ENCODE results near the gene FBXO10.

FBXO10 gene

DNA sequence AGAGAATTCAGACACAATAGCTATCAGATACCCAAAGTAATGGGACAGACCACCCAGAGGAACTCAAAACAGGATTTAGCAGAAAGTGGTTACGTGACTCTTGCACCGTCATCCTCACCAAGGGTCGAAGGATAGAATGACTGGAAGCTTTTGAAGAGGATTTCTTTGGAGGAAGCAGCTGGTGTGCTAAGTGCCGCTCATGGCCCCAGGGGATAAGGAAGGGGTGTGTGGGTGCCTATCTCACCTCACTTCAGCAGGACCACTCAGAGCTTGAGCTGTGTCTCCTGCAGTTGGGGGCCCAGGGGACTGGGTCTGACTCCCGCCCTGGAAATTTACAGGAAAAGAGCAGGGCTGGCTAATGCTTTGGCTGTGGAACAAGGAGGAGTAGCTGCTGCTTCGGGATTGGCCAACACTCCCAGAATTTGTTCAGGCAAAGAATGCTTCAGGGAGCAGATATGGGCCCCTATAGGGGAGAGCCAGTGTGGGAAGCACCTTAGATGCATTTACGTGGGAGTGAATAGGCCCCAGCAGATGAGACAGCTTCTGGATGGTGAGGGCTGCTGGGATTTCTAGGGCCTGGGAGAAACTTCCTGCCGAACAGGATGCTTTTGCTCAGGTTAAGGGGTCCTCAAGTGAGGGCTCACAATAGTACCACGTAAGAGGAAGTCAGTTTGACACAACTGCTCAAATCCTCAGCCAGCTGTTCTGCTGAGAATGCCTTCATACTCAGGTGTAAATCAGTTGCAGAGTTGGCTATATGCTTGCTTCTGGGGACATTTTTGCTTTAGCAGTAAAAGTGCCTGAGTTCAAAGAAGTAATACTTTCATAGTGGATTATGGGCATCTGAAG is 45.3 kb upstream of the FBXO10 start:
- no peak overlapping the region for H3K4me3 ChIP-seq (ENCODE audit: low read depth, low read length)
- in situ Hi-C loops (cut with HindIII; ENCODE audit: low sequenced_read_pairs): loop anchor here (5.0 kb wide), 2 partner anchors 36 to 86 kb away; no protein-coding TSS in a partner anchor
- no peak for DNase-seq (ENCODE audit: low read depth)
- TF ChIP-seq, protein P1, sequence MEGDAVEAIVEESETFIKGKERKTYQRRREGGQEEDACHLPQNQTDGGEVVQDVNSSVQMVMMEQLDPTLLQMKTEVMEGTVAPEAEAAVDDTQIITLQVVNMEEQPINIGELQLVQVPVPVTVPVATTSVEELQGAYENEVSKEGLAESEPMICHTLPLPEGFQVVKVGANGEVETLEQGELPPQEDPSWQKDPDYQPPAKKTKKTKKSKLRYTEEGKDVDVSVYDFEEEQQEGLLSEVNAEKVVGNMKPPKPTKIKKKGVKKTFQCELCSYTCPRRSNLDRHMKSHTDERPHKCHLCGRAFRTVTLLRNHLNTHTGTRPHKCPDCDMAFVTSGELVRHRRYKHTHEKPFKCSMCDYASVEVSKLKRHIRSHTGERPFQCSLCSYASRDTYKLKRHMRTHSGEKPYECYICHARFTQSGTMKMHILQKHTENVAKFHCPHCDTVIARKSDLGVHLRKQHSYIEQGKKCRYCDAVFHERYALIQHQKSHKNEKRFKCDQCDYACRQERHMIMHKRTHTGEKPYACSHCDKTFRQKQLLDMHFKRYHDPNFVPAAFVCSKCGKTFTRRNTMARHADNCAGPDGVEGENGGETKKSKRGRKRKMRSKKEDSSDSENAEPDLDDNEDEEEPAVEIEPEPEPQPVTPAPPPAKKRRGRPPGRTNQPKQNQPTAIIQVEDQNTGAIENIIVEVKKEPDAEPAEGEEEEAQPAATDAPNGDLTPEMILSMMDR (IDR thresholded peaks at IDR 0.05; ENCODE audit: low read depth, low read length, missing control alignments): no peak

DNA sequence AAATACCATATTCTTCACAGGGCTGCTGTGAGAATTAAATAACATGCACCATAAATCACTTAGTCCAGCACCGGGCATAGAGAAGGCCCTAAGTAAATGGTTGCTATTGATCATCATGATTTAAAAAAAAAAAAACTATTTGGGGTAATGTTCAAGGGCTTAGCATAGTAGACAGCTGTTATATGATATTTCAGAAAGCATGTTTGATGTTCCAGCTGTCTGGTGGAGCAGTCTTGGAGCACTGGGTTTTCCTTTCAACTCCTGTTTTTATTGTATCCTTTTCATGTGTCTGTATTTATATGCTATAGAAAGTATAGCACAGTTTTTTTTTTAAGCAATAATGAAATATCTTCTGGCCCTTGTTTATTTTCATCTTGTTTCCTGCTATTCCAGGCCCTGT is 44.2 kb upstream of the FBXO10 start:
- in situ Hi-C loops (cut with HindIII; ENCODE audit: low sequenced_read_pairs): loop anchor here (5.0 kb wide), 2 partner anchors 37 to 87 kb away; no protein-coding TSS in a partner anchor
- no peak overlapping the region for H3K4me3 ChIP-seq (ENCODE audit: low read depth, low read length)
- TF ChIP-seq, protein P1 (IDR thresholded peaks at IDR 0.05; ENCODE audit: low read depth, low read length, missing control alignments): no peak
- no peak for DNase-seq (ENCODE audit: low read depth)

DNA sequence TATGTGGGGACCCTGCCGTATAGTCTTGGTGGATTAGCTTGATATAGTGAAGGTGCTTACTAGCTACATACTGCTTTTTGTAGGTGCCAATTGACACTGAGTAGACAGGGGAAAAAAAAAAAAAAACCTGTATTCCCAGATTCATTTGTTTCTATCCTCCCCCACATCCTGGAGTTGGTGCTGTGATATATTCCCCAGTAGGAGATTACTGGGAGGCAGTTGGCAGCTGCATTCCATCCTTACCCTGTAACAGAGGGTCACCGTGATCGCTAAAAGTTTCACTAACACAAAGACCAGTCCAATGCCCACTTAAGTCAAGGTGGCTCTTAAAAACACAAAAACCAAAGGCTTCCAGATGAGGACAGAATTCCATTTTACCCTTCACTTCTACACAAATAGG is 43.6 kb upstream of the FBXO10 start:
- H3K4me3 ChIP-seq (ENCODE audit: low read depth, low read length): no peak overlapping the region
- in situ Hi-C loops (cut with HindIII; ENCODE audit: low sequenced_read_pairs): loop anchor here (5.0 kb wide), 2 partner anchors 37 to 87 kb away; no protein-coding TSS in a partner anchor
- TF ChIP-seq, protein P1 (IDR thresholded peaks at IDR 0.05; ENCODE audit: low read depth, low read length, missing control alignments): no peak
- no peak for DNase-seq (ENCODE audit: low read depth)

DNA sequence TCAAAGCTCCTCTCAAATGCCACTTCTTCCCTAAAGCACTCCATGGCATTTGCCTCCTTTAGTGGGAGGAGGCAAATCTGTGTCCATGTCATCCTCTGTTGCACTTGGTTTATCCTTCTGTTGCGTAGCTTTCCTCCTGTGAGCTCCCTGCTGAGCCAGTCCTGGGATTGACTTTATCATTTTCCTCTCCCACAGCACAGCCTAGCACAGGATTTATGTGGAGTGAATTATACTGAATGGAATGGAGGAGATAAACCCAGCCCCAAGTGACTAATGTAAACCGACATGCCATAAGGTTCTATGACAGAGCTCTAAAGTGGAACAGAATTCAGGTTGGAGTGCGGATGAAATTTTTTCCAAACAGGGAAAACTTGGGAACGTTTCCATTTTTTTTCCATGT is 42.6 kb upstream of the FBXO10 start:
- TF ChIP-seq, protein P1 (IDR thresholded peaks at IDR 0.05; ENCODE audit: low read depth, low read length, missing control alignments): no peak
- in situ Hi-C loops (cut with HindIII; ENCODE audit: low sequenced_read_pairs): no loop called here
- H3K4me3 ChIP-seq (ENCODE audit: low read depth, low read length): no peak overlapping the region
- DNase-seq (ENCODE audit: low read depth): no peak

DNA sequence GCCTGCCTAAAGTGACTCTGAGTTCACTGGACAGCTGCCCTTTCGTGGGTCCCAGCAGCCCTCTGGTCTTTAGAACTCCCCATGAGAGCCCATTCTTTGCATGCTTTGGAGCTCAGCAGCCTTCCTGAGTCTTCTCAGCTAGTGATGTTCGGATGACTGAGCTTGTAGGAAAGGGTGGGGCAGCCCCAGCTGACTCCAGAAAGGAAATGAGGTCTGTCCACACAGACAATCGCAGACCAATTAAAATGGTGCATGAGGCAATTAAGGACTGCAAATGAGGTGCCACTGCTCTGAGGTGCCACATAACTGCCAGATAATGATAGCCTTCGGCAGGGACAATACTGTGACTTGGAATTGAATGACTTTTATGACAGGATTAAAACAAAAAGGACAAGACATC is 41.7 kb upstream of the FBXO10 start:
- TF ChIP-seq, protein P1 (IDR thresholded peaks at IDR 0.05; ENCODE audit: low read depth, low read length, missing control alignments): no peak
- in situ Hi-C loops (cut with HindIII; ENCODE audit: low sequenced_read_pairs): no loop called here
- DNase-seq (ENCODE audit: low read depth): no peak
- no peak overlapping the region for H3K4me3 ChIP-seq (ENCODE audit: low read depth, low read length)

DNA sequence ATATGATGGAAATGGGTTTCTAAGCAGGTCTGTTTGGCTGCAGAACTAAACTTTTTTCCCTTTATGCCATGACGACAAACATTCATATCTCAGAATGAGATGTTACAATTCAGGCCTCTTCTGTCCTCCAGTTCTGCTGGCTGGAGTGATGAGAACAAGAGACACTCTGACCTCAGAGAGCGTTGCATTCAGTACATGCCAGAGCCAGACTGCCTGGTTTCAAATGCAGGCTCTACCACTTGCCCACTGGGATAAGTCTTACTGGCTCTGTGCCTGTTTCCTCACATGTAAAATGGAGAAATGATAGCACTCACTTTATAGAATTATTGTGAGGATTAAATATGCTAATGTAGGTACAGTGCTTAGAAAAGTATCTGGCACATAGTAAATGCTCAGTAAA is 41.0 kb upstream of the FBXO10 start:
- TF ChIP-seq, protein P1 (IDR thresholded peaks at IDR 0.05; ENCODE audit: low read depth, low read length, missing control alignments): no peak
- in situ Hi-C loops (cut with HindIII; ENCODE audit: low sequenced_read_pairs): no loop called here
- no peak overlapping the region for H3K4me3 ChIP-seq (ENCODE audit: low read depth, low read length)
- no peak for DNase-seq (ENCODE audit: low read depth)

All from astrocyte of the cerebellum (primary cell).